Measurements from ENCODE around the gene MMP13. TPM values are rescaled to one million over a fixed set of nuclear protein-coding genes. Genes with fewer than 3 reads are reported as not detected.

MMP13 gene
- total RNA-seq, 4 donors from 2014 or later = not detected

DNA sequence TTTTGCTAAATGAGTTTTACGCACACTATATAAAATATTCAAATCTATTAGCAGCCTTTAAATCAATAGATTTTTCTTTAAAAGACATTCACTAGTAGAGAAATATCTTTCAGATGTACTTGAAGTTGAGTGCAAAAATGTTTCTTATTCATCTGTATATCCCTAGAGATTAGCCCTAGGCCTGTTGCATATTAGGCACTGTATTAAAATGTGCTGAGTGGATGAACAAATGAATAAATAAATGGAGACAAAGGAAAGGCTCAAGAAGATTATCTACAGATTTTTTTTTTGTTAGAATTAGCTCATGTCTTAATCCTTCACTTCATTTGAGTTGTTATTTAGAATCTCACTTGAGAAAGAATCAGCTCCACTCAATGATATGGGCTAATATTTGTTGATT is 12.0 kb upstream of the MMP13 start:
- DNase-seq (ENCODE audit: low spot score) (no peak), ATAC-seq (ENCODE audit: low FRiP score) (no peak)
- TF ChIP-seq, protein P1, sequence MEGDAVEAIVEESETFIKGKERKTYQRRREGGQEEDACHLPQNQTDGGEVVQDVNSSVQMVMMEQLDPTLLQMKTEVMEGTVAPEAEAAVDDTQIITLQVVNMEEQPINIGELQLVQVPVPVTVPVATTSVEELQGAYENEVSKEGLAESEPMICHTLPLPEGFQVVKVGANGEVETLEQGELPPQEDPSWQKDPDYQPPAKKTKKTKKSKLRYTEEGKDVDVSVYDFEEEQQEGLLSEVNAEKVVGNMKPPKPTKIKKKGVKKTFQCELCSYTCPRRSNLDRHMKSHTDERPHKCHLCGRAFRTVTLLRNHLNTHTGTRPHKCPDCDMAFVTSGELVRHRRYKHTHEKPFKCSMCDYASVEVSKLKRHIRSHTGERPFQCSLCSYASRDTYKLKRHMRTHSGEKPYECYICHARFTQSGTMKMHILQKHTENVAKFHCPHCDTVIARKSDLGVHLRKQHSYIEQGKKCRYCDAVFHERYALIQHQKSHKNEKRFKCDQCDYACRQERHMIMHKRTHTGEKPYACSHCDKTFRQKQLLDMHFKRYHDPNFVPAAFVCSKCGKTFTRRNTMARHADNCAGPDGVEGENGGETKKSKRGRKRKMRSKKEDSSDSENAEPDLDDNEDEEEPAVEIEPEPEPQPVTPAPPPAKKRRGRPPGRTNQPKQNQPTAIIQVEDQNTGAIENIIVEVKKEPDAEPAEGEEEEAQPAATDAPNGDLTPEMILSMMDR (IDR thresholded peaks at IDR 0.05) = no peak

- no peak for DNase-seq (ENCODE audit: low spot score)
- TF ChIP-seq, protein P1 (IDR thresholded peaks at IDR 0.05) = no peak
- no peak for ATAC-seq (ENCODE audit: low FRiP score)
These were observed 10.5 kb upstream of the MMP13 start for GRCh38 chr11:102966011-102966410.

GRCh38 chr11:102964867-102965266 is 9.3 kb upstream of the MMP13 start:
- TF ChIP-seq, protein P1 (IDR thresholded peaks at IDR 0.05) = no peak
- DNase-seq (ENCODE audit: low spot score) = no peak
- no peak for ATAC-seq (ENCODE audit: low FRiP score)

- no peak for DNase-seq (ENCODE audit: low spot score)
- TF ChIP-seq, protein P1 (IDR thresholded peaks at IDR 0.05) = no peak
- no peak for ATAC-seq (ENCODE audit: low FRiP score)
These were observed 2.4 kb upstream of the MMP13 start for GRCh38 chr11:102957953-102958352.

DNA sequence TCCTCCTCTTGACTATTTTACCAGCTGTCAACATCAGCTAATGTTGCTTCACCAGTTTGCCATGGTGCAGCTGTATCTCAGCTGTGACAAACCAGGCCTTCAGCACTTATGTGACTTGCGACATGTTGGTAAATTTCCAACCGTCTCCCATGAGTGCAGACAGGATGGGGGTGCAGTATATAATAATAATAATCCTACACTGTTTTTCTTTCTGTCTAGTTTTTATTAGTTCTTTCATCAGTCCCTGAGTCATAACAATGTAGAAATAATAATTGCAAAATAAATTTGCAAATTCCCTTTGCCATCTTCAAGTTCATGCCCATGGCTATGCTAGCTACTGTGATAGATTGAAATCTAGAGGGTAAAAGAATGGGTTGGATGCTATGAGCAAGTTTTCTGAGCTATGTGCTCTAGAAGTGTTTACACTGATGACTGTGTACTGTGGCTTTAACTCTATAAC is 4.9 kb downstream of the MMP13 start:
- TF ChIP-seq, protein P1 (IDR thresholded peaks at IDR 0.05) = no peak
- DNase-seq (ENCODE audit: low spot score) (no peak), ATAC-seq (ENCODE audit: low FRiP score) (no peak)

DNA sequence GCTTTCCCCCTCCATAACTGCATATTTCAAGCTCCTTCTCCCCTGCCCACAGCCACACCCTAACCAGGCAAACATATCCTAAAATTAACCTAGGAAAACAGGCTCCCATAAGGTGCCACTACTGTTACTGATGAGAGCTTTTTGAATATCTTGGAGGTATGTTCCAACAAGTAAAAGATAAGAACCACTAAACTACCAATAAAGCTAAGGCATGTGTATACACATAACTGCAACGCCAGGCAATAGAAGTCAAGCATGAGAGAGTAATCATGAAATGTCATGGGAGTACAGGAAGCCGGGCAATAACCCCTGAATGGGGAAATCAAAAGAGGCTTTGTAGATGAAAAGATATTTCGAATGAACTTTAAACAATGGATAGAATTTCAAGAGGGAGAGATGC is 9.3 kb downstream of the MMP13 start:
- ATAC-seq (ENCODE audit: low FRiP score) (no peak), DNase-seq (ENCODE audit: low spot score) (no peak)
- TF ChIP-seq, protein P1 (IDR thresholded peaks at IDR 0.05) = no peak

- ATAC-seq (ENCODE audit: low FRiP score) (no peak), DNase-seq (ENCODE audit: low spot score) (no peak)
- TF ChIP-seq, protein P1 (IDR thresholded peaks at IDR 0.05) = no peak
These were observed 14.6 kb downstream of the MMP13 start for GRCh38 chr11:102940714-102941588.
